ENCODE measurements around the gene SYNCRIP. TPM values are rescaled to one million over a fixed set of nuclear protein-coding genes. Genes with fewer than 3 reads are reported as not detected.
"Not testable (repeated sequence)": the region's sequence is repeated elsewhere in the genome, so short reads cannot be mapped to it uniquely, and the experiment has no call there.

SYNCRIP gene
- total RNA-seq, 2 donors from 2014 or later = 32.6 to 39.0 TPM

GRCh38 chr6:85641897-85642773 is 551 bp downstream of the SYNCRIP start:
- peaks cover 28% of the 10 kb centered on the region for H3K36me3 ChIP-seq
- DNase-seq (ENCODE audit: low spot score) = no peak
- H3K27me3 ChIP-seq = no peaks in the 10 kb centered on the region
- H3K4me1 ChIP-seq = peaks cover 0 to 53% of the 10 kb centered on the region in 2 donors
- peak overlapping the region; percentile 99 for H3K27ac ChIP-seq
- TF ChIP-seq CTCF (IDR thresholded peaks at IDR 0.05) = peak in 1 of 2 donors; percentile 25
- H3K9me3 ChIP-seq = no peaks in the 10 kb centered on the region
- peak overlapping the region; percentile 90 to 96 for H3K4me3 ChIP-seq

- H3K27ac ChIP-seq = peak overlapping the region; percentile 99
- H3K4me1 ChIP-seq = peaks cover 0 to 59% of the 10 kb centered on the region in 2 donors
- H3K27me3 ChIP-seq = no peaks in the 10 kb centered on the region
- no peak for TF ChIP-seq CTCF (IDR thresholded peaks at IDR 0.05)
- DNase-seq (ENCODE audit: low spot score) = no peak
- peaks cover 34% of the 10 kb centered on the region for H3K36me3 ChIP-seq
- H3K9me3 ChIP-seq = no peaks in the 10 kb centered on the region
- peak overlapping the region; percentile 90 to 96 for H3K4me3 ChIP-seq
Observed at GRCh38 chr6:85641522-85641896, 1.2 kb downstream of the SYNCRIP start.

- Histone ChIP-seq H3K4me1 (peaks cover 0 to 59% of the 10 kb centered on the region in 2 donors), H3K27ac (no peak overlapping the region)
Observed at GRCh38 chr6:85640821-85641220, 1.9 kb downstream of the SYNCRIP start.

GRCh38 chr6:85637579-85637978 is 5.1 kb downstream of the SYNCRIP start:
- Histone ChIP-seq H3K9me3 (no peaks in the 10 kb centered on the region), H3K27ac (no peak overlapping the region), H3K36me3 (peaks cover 72% of the 10 kb centered on the region), H3K4me3 (no peak overlapping the region), H3K4me1 (peaks cover 0 to 60% of the 10 kb centered on the region in 2 donors), H3K27me3 (no peaks in the 10 kb centered on the region)
- TF ChIP-seq CTCF (IDR thresholded peaks at IDR 0.05) = no peak
- DNase-seq (ENCODE audit: low spot score) = no peak

More at GRCh38 chr6:85640821-85641220, 1.9 kb downstream of the SYNCRIP start:
- no peaks in the 10 kb centered on the region for H3K9me3 ChIP-seq
- H3K36me3 ChIP-seq = peaks cover 41% of the 10 kb centered on the region
- no peaks in the 10 kb centered on the region for H3K27me3 ChIP-seq
- TF ChIP-seq CTCF (IDR thresholded peaks at IDR 0.05) = no peak
- H3K4me3 ChIP-seq = peak overlapping the region; percentile 90 to 96
- DNase-seq (ENCODE audit: low spot score) = no peak

- H3K4me1 ChIP-seq = peaks cover 0 to 51% of the 10 kb centered on the region in 2 donors
- no peak for DNase-seq (ENCODE audit: low spot score)
- no peak for TF ChIP-seq CTCF (IDR thresholded peaks at IDR 0.05)
- H3K27ac ChIP-seq = no peak overlapping the region
- H3K4me3 ChIP-seq = no peak overlapping the region
- no peaks in the 10 kb centered on the region for H3K27me3 ChIP-seq
- no peaks in the 10 kb centered on the region for H3K9me3 ChIP-seq
- peaks cover 90% of the 10 kb centered on the region for H3K36me3 ChIP-seq
Observed at GRCh38 chr6:85632164-85632942, 10.3 kb downstream of the SYNCRIP start.

GRCh38 chr6:85631117-85631516 is 11.6 kb downstream of the SYNCRIP start:
- H3K27me3 ChIP-seq; H3K9me3 ChIP-seq; H3K4me3 ChIP-seq; DNase-seq (ENCODE audit: low spot score): not testable (repeated sequence)
- Histone ChIP-seq H3K4me1 (peaks cover 0 to 44% of the 10 kb centered on the region in 2 donors), H3K27ac (peak overlapping the region in 1 of 2 donors; percentile 22), H3K36me3 (peaks cover 89% of the 10 kb centered on the region)

Data from right atrium auricular region (tissue), 2 donors.